ENCODE measurements around the gene STH.
"Not testable (repeated sequence)": the region's sequence is repeated elsewhere in the genome, so short reads cannot be mapped to it uniquely, and the experiment has no call there.

Gene STH

GRCh38 chr17:46012506-46013079 is 13.5 kb downstream of the STH start:
- peaks cover 5% of the 10 kb centered on the region for H3K27me3 ChIP-seq (ENCODE audit: control insufficient read depth, low read length)
- H4K20me1 ChIP-seq (ENCODE audit: control insufficient read depth, insufficient read depth, low read depth, low read length), result no peaks in the 10 kb centered on the region
- no peak overlapping the region for H3K27ac ChIP-seq (ENCODE audit: low read depth, low read length)
- no peak for TF ChIP-seq EZH2phosphoT487 (IDR thresholded peaks at IDR 0.05; ENCODE audit: borderline replicate concordance, low read length)
- H3K9me2 ChIP-seq (replicated peaks; ENCODE audit: control insufficient read depth, low read length), result no peaks in the 10 kb centered on the region
- no peaks in the 10 kb centered on the region for H3K36me3 ChIP-seq (ENCODE audit: control insufficient read depth, low read length)
- H3K4me1 ChIP-seq (ENCODE audit: control insufficient read depth, low read length), result no peaks in the 10 kb centered on the region
- H3K9me3 ChIP-seq (ENCODE audit: control insufficient read depth, insufficient read depth, low read length), result no peaks in the 10 kb centered on the region
- no peaks in the 10 kb centered on the region for H3F3A ChIP-seq (ENCODE audit: control insufficient read depth, insufficient read depth)
- no peaks in the 10 kb centered on the region for H3K79me2 ChIP-seq (ENCODE audit: control insufficient read depth, low read length)
- H3K4me3 ChIP-seq (ENCODE audit: low read length), result no peak overlapping the region
- no peak overlapping the region for H3K4me2 ChIP-seq (ENCODE audit: low read length)

- Histone ChIP-seq H3K4me2 (ENCODE audit: low read length) (no peak overlapping the region), H3K36me3 (ENCODE audit: control insufficient read depth, low read length) (no peaks in the 10 kb centered on the region), H3K27ac (ENCODE audit: low read depth, low read length) (no peak overlapping the region), H4K20me1 (ENCODE audit: control insufficient read depth, insufficient read depth, low read depth, low read length) (no peaks in the 10 kb centered on the region), H3F3A (ENCODE audit: control insufficient read depth, insufficient read depth) (no peaks in the 10 kb centered on the region), H3K9me3 (ENCODE audit: control insufficient read depth, insufficient read depth, low read length) (no peaks in the 10 kb centered on the region), H3K27me3 (ENCODE audit: control insufficient read depth, low read length) (peaks cover 4% of the 10 kb centered on the region), H3K9me2 (replicated peaks; ENCODE audit: control insufficient read depth, low read length) (no peaks in the 10 kb centered on the region), H3K4me1 (ENCODE audit: control insufficient read depth, low read length) (no peaks in the 10 kb centered on the region), H3K79me2 (ENCODE audit: control insufficient read depth, low read length) (no peaks in the 10 kb centered on the region), H3K4me3 (ENCODE audit: low read length) (no peak overlapping the region)
- TF ChIP-seq EZH2phosphoT487 (IDR thresholded peaks at IDR 0.05; ENCODE audit: borderline replicate concordance, low read length) (no peak), CTCF (IDR thresholded peaks at IDR 0.05; ENCODE audit: low read depth, low read length, poor library complexity, severe bottlenecking) (no peak)
Measured at GRCh38 chr17:46013127-46013501, 14.1 kb downstream of the STH start.

- H3K4me2 ChIP-seq (ENCODE audit: low read length), result no peak overlapping the region
- H3K4me3 ChIP-seq (ENCODE audit: low read length), result no peak overlapping the region
- no peak overlapping the region for H3K27ac ChIP-seq (ENCODE audit: low read depth, low read length)
- no peaks in the 10 kb centered on the region for H3K9me2 ChIP-seq (replicated peaks; ENCODE audit: control insufficient read depth, low read length)
- H3K79me2 ChIP-seq (ENCODE audit: control insufficient read depth, low read length), result no peaks in the 10 kb centered on the region
- H4K20me1 ChIP-seq (ENCODE audit: control insufficient read depth, insufficient read depth, low read depth, low read length), result no peaks in the 10 kb centered on the region
- no peaks in the 10 kb centered on the region for H3K9me3 ChIP-seq (ENCODE audit: control insufficient read depth, insufficient read depth, low read length)
- TF ChIP-seq CTCF (IDR thresholded peaks at IDR 0.05; ENCODE audit: low read depth, low read length, poor library complexity, severe bottlenecking) (no peak), EZH2phosphoT487 (IDR thresholded peaks at IDR 0.05; ENCODE audit: borderline replicate concordance, low read length) (no peak)
- H3K36me3 ChIP-seq (ENCODE audit: control insufficient read depth, low read length), result no peaks in the 10 kb centered on the region
- peaks cover 2% of the 10 kb centered on the region for H3K27me3 ChIP-seq (ENCODE audit: control insufficient read depth, low read length)
- H3K4me1 ChIP-seq (ENCODE audit: control insufficient read depth, low read length), result no peaks in the 10 kb centered on the region
- no peaks in the 10 kb centered on the region for H3F3A ChIP-seq (ENCODE audit: control insufficient read depth, insufficient read depth)
Measured at GRCh38 chr17:46013502-46014165, 14.6 kb downstream of the STH start.

GRCh38 chr17:46019408-46019925 is 20.4 kb downstream of the STH start:
- H4K20me1 ChIP-seq (ENCODE audit: control insufficient read depth, insufficient read depth, low read depth, low read length); H3K27ac ChIP-seq (ENCODE audit: low read depth, low read length); H3K9me2 ChIP-seq (replicated peaks; ENCODE audit: control insufficient read depth, low read length); H3K4me1 ChIP-seq (ENCODE audit: control insufficient read depth, low read length); H3K9me3 ChIP-seq (ENCODE audit: control insufficient read depth, insufficient read depth, low read length); H3K27me3 ChIP-seq (ENCODE audit: control insufficient read depth, low read length); H3K79me2 ChIP-seq (ENCODE audit: control insufficient read depth, low read length); H3F3A ChIP-seq (ENCODE audit: control insufficient read depth, insufficient read depth); H3K4me3 ChIP-seq (ENCODE audit: low read length); H3K36me3 ChIP-seq (ENCODE audit: control insufficient read depth, low read length); H3K4me2 ChIP-seq (ENCODE audit: low read length): not testable (repeated sequence)
